Measurements from ENCODE around the gene XPNPEP2. TPM values are rescaled to one million over a fixed set of nuclear protein-coding genes. Genes with fewer than 3 reads are reported as not detected.
A peak's percentile ranks its signal among the peaks of the same experiment; 100 is the strongest.

Gene XPNPEP2
- total RNA-seq, 2 experiments from 2014 or later, result 0.12 to 0.32 TPM

GRCh38 chrX:129808158-129808828 lies 69.5 kb downstream of the XPNPEP2 start:
- DNase-seq, result no peak
- H3K4me3 Mint-ChIP-seq, result no peak overlapping the region
- peak overlapping the region; percentile 42 for H3K27ac Mint-ChIP-seq
- peaks cover 35% of the 10 kb centered on the region for H3K36me3 Mint-ChIP-seq
- H3K9me3 Mint-ChIP-seq, result no peaks in the 10 kb centered on the region
- H3K27me3 Mint-ChIP-seq, result no peaks in the 10 kb centered on the region
- H3K4me1 Mint-ChIP-seq, result peaks cover 19% of the 10 kb centered on the region

GRCh38 chrX:129808829-129809796 lies 70.3 kb downstream of the XPNPEP2 start:
- Mint-ChIP-seq H3K36me3 (peaks cover 35% of the 10 kb centered on the region), H3K4me1 (peaks cover 19% of the 10 kb centered on the region), H3K27ac (peak overlapping the region; percentile 45), H3K4me3 (no peak overlapping the region), H3K27me3 (no peaks in the 10 kb centered on the region), H3K9me3 (no peaks in the 10 kb centered on the region)
- no peak for DNase-seq

DNA sequence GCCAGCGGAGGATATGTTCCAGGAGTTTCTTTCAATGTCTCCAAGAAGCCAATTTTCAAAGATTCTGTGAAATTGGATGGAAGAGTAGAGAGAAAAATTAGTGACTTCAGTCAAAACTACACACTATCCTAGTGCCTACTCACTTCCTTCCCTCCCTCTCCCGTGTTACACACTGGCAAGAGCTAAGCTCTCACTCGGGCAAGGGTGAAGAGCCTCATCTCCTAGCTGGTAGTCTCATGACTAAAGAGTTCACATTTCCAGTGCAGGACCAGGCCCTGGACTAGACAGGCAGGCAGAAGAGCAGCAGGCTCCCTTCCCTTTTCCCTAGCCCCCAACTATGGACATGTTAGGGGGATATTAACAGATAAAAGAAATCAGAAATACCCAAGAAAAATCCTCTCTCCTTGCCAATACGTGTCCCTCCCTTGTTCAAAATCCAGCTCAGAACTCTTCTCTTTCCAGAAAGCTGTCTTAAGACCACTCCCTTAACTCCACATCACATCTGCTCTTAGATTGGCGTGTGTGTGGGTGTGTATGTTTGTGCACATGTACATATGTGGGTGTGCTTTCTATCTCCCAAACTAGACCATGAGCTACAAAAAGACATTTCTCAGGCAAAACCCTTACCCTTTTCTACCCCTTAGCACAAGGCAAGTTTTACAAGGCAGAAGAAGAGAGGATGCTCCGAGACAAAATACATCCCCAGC lies 75.0 kb downstream of the XPNPEP2 start:
- H3K9me3 Mint-ChIP-seq, result no peaks in the 10 kb centered on the region
- no peak overlapping the region for H3K4me3 Mint-ChIP-seq
- peaks cover 23% of the 10 kb centered on the region for H3K36me3 Mint-ChIP-seq
- peaks cover 8% of the 10 kb centered on the region for H3K4me1 Mint-ChIP-seq
- H3K27ac Mint-ChIP-seq, result no peak overlapping the region
- DNase-seq, result no peak
- H3K27me3 Mint-ChIP-seq, result no peaks in the 10 kb centered on the region

DNA sequence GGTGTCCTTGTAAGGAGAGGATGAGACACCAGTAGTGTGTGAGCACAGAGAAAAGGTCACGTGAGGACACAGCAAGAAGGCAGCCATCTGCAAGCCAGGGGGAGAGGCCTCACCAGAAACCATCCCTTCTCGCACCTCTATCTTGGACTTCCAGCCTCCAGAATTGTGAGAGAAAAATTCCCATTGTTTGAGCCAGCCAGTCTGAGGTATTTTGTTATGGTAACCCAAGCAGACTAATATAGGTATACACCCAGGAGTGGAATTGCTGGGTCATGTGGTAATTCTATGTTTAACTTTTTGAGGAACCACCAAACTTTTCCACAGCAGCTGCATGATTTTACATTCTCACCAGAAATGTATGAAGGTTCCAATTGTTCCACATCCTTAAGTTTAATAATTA lies 79.3 kb downstream of the XPNPEP2 start:
- H3K27me3 Mint-ChIP-seq, result no peaks in the 10 kb centered on the region
- no peaks in the 10 kb centered on the region for H3K9me3 Mint-ChIP-seq
- peaks cover 1% of the 10 kb centered on the region for H3K4me1 Mint-ChIP-seq

More for the DNA sequence above, 79.3 kb downstream of the XPNPEP2 start:
- DNase-seq, result no peak
- Mint-ChIP-seq H3K27ac (no peak overlapping the region), H3K4me3 (no peak overlapping the region), H3K36me3 (peaks cover 11% of the 10 kb centered on the region)

Other genes starting within 250 kb of the XPNPEP2 start
- gene SMARCA1, start 215.5 kb upstream of the XPNPEP2 start, total RNA-seq, result under 1 TPM; 0.40 to 0.47 TPM
- gene OCRL, start 198.7 kb upstream of the XPNPEP2 start, total RNA-seq, result 1 to 10 TPM; 3.9 to 4.0 TPM
- 1 to 10 TPM; 2.4 to 2.6 TPM for gene APLN, start 84.0 kb upstream of the XPNPEP2 start, total RNA-seq
- gene SASH3, start 41.0 kb downstream of the XPNPEP2 start, total RNA-seq, result 100 to 1,000 TPM; 121 to 123 TPM
- 10 to 100 TPM; 10.9 to 12.8 TPM for gene ZDHHC9, start 104.9 kb downstream of the XPNPEP2 start, total RNA-seq
- gene UTP14A, start 167.2 kb downstream of the XPNPEP2 start, total RNA-seq, result 10 to 100 TPM; 67.6 to 68.6 TPM
- 1 to 10 TPM; 6.8 to 7.3 TPM for gene BCORL1, start 243.7 kb downstream of the XPNPEP2 start, total RNA-seq

Data from activated naive CD8-positive, alpha-beta T cell treated with anti-CD3 and anti-CD28 coated beads for 36 hours (primary cell).